NT2/D1 (cell line): ENCODE data around the gene ABCC3.
"Not testable (repeated sequence)": the region's sequence is repeated elsewhere in the genome, so short reads cannot be mapped to it uniquely, and the experiment has no call there.

Experiments
- DNase-seq: peaks from one replicate; pipeline ENCODE4 v3.0.0-alpha.2; 2011; ENCODE audit warnings: low read depth, low spot score
- H3K27me3 ChIP-seq: 2 replicates; pipeline ENCODE4 v1.6.0; 2011; ENCODE audit warnings: mild to moderate bottlenecking; ENCODE audit not compliant: insufficient read length, insufficient read depth
- H3K36me3 ChIP-seq: 2 replicates; pipeline ENCODE4 v1.6.1; 2011; ENCODE audit warnings: mild to moderate bottlenecking, low read length, mixed read lengths; ENCODE audit not compliant: insufficient read depth, insufficient read length
- H3K4me1 ChIP-seq: 2 replicates; pipeline ENCODE4 v1.5.1; 2011; ENCODE audit not compliant: insufficient read depth, insufficient read length
- H3K4me3 ChIP-seq: 2 replicates; pipeline ENCODE4 v1.5.1; 2011; ENCODE audit warnings: low read depth; ENCODE audit not compliant: insufficient read length
- H3K9ac ChIP-seq: 2 replicates; pipeline ENCODE4 v1.6.0; 2011; ENCODE audit warnings: low read depth; ENCODE audit not compliant: insufficient read length
- H3K9me3 ChIP-seq: 2 replicates; pipeline ENCODE4 v1.5.1; 2011; ENCODE audit warnings: mild to moderate bottlenecking, low read length; ENCODE audit not compliant: insufficient read depth
- SUZ12 ChIP-seq: IDR thresholded peaks from 2 replicates; pipeline ENCODE4 v1.6.1; 2011; ENCODE audit not compliant: insufficient read length, insufficient read depth; ENCODE audit errors: extremely low read depth
- YY1 ChIP-seq: IDR thresholded peaks from 2 replicates; pipeline ENCODE4 v1.6.1; 2011; ENCODE audit not compliant: insufficient read length, insufficient read depth
- ZNF274 ChIP-seq: IDR thresholded peaks from 2 replicates; pipeline ENCODE4 v1.6.1; 2011; ENCODE audit warnings: mild to moderate bottlenecking, low read depth, low read length

The ABCC3 gene

GRCh38 chr17:50697663-50698272 is 63.1 kb downstream of the ABCC3 start:
- TF ChIP-seq SUZ12 (no peak), YY1 (no peak)
- no peaks in the 10 kb centered on the region for H3K4me1 ChIP-seq
- H3K9me3 ChIP-seq: no peaks in the 10 kb centered on the region
- DNase-seq: no peak
- no peak overlapping the region for H3K9ac ChIP-seq
- H3K36me3 ChIP-seq: peaks cover 84% of the 10 kb centered on the region
- no peak overlapping the region for H3K4me3 ChIP-seq
- no peaks in the 10 kb centered on the region for H3K27me3 ChIP-seq

DNA sequence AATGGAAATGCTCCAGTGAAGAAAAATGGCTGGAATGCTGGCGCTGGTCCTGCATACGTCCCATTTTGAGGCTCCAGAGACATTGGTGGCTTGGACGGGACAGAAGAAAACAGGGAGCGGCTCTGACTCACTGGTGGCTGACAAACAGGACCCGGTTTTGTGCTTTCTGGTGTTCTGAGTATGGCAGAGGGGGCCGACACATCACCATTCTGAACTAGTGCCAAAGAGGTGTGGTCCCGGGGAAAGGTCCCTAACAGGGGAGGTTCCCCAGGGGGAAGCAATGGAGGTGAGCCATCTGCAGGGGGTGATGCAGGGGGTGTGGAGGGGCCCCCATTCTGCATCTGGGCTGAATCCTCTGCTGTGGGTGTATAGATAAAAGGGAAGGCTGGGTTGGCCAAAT is 64.7 kb downstream of the ABCC3 start:
- H3K9me3 ChIP-seq: no peaks in the 10 kb centered on the region
- peaks cover 83% of the 10 kb centered on the region for H3K36me3 ChIP-seq
- TF ChIP-seq SUZ12 (no peak), YY1 (no peak), ZNF274 (no peak)
- no peak overlapping the region for H3K4me3 ChIP-seq
- H3K9ac ChIP-seq: no peak overlapping the region
- no peak for DNase-seq
- no peaks in the 10 kb centered on the region for H3K27me3 ChIP-seq
- no peaks in the 10 kb centered on the region for H3K4me1 ChIP-seq

DNA sequence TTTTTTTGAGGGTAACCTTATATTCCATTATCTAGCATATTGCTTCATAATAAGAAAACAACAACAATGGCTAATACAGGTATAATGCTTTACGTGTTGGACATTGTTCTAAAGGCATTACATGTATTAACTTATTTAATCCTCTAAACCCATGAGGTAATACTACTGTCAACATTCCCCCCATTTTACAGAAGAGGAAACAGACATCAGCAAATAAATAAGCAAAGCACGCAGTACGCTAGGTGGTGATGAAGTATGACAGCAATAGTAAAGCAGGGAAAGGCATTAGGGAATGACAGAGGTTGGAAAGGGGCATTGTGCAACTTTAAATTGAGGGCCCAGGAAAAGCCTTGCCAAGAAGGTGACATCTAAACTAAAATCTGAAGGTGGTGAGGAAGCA is 68.5 kb downstream of the ABCC3 start:
- H3K4me3 ChIP-seq: no peak overlapping the region
- TF ChIP-seq YY1 (no peak), ZNF274 (no peak), SUZ12 (no peak)
- no peaks in the 10 kb centered on the region for H3K4me1 ChIP-seq
- H3K27me3 ChIP-seq: no peaks in the 10 kb centered on the region
- H3K9me3 ChIP-seq: no peaks in the 10 kb centered on the region
- DNase-seq: no peak
- H3K9ac ChIP-seq: no peak overlapping the region
- peaks cover 63% of the 10 kb centered on the region for H3K36me3 ChIP-seq

DNA sequence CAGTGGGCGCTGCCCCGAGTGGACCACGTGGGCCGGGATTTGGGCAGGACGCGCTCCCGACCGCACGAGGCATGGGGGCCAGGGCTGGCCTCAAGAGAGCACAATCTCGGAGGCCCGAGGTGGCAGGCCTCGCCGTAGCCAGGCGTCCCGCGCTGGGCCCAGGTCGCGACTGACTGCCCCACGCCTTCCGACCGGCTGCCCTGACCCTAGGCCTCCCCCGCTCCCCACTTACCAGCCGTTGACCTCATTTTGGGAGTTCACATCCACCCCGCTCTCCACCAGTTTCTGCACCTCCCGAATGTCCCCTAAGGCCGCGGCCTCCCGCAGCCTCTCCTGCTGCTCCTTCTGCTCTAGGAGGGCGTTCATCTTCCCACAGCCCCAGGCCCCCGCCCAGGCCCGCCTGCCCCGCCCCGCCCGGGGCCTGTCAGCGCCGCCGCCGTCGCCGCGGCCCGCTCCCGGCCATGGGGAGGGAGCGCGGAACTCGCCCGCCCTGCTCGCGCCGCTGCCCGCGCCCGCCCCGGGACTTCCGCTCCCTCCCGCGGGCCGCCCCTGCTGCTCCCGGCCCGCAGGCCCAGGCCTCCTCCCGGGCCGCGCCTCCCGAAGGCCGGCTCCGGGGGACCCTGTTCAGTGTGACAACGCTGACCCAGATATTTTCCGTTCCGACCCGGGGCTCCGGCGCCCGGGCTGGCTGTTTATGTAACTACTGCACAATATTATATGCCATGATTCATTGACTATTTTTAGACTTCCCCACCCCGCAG is 72.8 kb downstream of the ABCC3 start, which contains the start of gene ANKRD40:
TSS of gene ANKRD40 (minus strand) at position 626 of the 761 bp plus-strand sequence. CDS start at position 366, 260 bp downstream.
- H3K9me3 ChIP-seq: no peaks in the 10 kb centered on the region
- TF ChIP-seq YY1 (no peak), ZNF274 (no peak), SUZ12 (no peak)
- no peaks in the 10 kb centered on the region for H3K4me1 ChIP-seq
- H3K27me3 ChIP-seq: no peaks in the 10 kb centered on the region
- H3K9ac ChIP-seq: peak within 1 kb of the TSS; percentile 99
- no peak for DNase-seq
- peaks cover 30% of the 10 kb centered on the region for H3K36me3 ChIP-seq
- H3K4me3 ChIP-seq: peak within 1 kb of the TSS; percentile 92

GRCh38 chr17:50708050-50709000 is 73.6 kb downstream of the ABCC3 start:
- peak overlapping the region; percentile 92 for H3K4me3 ChIP-seq

GRCh38 chr17:50709053-50709452 is 74.4 kb downstream of the ABCC3 start:
- H3K4me3 ChIP-seq, H3K9ac ChIP-seq, H3K9me3 ChIP-seq, DNase-seq, H3K27me3 ChIP-seq, H3K4me1 ChIP-seq: not testable (repeated sequence)
- peaks cover 16% of the 10 kb centered on the region for H3K36me3 ChIP-seq

More at GRCh38 chr17:50708050-50709000, 73.6 kb downstream of the ABCC3 start:
- peaks cover 23% of the 10 kb centered on the region for H3K36me3 ChIP-seq
- no peaks in the 10 kb centered on the region for H3K4me1 ChIP-seq
- peak overlapping the region; percentile 99 for H3K9ac ChIP-seq
- TF ChIP-seq SUZ12 (no peak), YY1 (no peak), ZNF274 (no peak)
- H3K27me3 ChIP-seq: no peaks in the 10 kb centered on the region
- no peaks in the 10 kb centered on the region for H3K9me3 ChIP-seq
- DNase-seq: no peak

GRCh38 chr17:50710025-50710424 is 75.3 kb downstream of the ABCC3 start:
- TF ChIP-seq YY1 (no peak), SUZ12 (no peak), ZNF274 (no peak)
- no peaks in the 10 kb centered on the region for H3K4me1 ChIP-seq
- no peak overlapping the region for H3K4me3 ChIP-seq

More at GRCh38 chr17:50710025-50710424, 75.3 kb downstream of the ABCC3 start:
- peaks cover 8% of the 10 kb centered on the region for H3K36me3 ChIP-seq
- H3K9me3 ChIP-seq: no peaks in the 10 kb centered on the region
- no peaks in the 10 kb centered on the region for H3K27me3 ChIP-seq
- DNase-seq: no peak
- H3K9ac ChIP-seq: no peak overlapping the region
